Articular chondrocyte of knee joint (primary cell): ENCODE data around the gene ITGB6. TPM values are rescaled to one million over a fixed set of nuclear protein-coding genes. Genes with fewer than 3 reads are reported as not detected.

ENCODE experiments used
- total RNA-seq: library from RNA; depleted of rRNA; stranded (reverse); fragments of >200 nt; gene quantifications from 2 replicates; pipeline ENCODE4 v1.2.3, GENCODE V29; 2012

Gene ITGB6, protein sequence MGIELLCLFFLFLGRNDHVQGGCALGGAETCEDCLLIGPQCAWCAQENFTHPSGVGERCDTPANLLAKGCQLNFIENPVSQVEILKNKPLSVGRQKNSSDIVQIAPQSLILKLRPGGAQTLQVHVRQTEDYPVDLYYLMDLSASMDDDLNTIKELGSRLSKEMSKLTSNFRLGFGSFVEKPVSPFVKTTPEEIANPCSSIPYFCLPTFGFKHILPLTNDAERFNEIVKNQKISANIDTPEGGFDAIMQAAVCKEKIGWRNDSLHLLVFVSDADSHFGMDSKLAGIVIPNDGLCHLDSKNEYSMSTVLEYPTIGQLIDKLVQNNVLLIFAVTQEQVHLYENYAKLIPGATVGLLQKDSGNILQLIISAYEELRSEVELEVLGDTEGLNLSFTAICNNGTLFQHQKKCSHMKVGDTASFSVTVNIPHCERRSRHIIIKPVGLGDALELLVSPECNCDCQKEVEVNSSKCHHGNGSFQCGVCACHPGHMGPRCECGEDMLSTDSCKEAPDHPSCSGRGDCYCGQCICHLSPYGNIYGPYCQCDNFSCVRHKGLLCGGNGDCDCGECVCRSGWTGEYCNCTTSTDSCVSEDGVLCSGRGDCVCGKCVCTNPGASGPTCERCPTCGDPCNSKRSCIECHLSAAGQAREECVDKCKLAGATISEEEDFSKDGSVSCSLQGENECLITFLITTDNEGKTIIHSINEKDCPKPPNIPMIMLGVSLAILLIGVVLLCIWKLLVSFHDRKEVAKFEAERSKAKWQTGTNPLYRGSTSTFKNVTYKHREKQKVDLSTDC
- 0.11 TPM in 1 of 2 replicates, not detected in the other for total RNA-seq

GRCh38 chr2:160199683-160200389 lies at the start of gene ITGB6:
TSS of gene ITGB6 (minus strand) at chr2:160200272. CDS start at chr2:160200063, 209 bp downstream.

GRCh38 chr2:160062292-160063005 lies 137.6 kb downstream of the ITGB6 start, which contains the start of gene PLA2R1:
TSS of gene PLA2R1 (minus strand) at chr2:160062615. CDS start at chr2:160062403, 212 bp downstream.

Other genes with a start within 250 kb of the ITGB6 start
- 30.1 and 35.5 TPM in 2 replicates for gene PLA2R1, start 137.7 kb downstream of the ITGB6 start, total RNA-seq